Measurements from ENCODE around the gene SUGCT.

DNA sequence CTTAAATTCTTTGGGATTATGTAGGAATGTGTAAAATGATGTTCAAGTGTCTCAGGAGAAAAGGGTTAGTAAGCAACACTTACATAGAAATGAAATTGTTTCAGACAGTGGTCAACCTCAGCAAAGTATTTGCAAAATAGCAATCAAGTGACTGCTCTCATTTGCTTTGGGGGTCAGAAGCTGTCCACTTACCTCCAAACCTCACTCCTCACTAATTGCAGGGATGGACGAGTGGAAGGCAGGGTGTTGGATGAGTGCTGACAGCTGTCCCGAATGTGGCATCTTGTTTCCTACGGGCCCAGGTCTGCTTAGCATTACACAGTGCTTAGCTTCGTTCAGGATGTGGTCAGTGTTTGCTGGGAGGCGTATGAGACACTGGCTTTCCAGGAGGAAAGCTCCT is 437.0 kb downstream of the SUGCT start:
- TF ChIP-seq RBFOX2 (IDR thresholded peaks at IDR 0.05; ENCODE audit: low read depth, low read length) (no peak), CREM (IDR thresholded peaks at IDR 0.05; ENCODE audit: low read depth) (no peak), TAF7 (tag; IDR thresholded peaks at IDR 0.05) (no peak), SOX6 (IDR thresholded peaks at IDR 0.05) (no peak), ZNF830 (CRISPR knock-in tag; IDR thresholded peaks at IDR 0.05) (no peak), RB1 (IDR thresholded peaks at IDR 0.05; ENCODE audit: low read depth) (no peak), ZNF23 (CRISPR knock-in tag; IDR thresholded peaks at IDR 0.05) (no peak)
- TF ChIP-seq, protein P1, sequence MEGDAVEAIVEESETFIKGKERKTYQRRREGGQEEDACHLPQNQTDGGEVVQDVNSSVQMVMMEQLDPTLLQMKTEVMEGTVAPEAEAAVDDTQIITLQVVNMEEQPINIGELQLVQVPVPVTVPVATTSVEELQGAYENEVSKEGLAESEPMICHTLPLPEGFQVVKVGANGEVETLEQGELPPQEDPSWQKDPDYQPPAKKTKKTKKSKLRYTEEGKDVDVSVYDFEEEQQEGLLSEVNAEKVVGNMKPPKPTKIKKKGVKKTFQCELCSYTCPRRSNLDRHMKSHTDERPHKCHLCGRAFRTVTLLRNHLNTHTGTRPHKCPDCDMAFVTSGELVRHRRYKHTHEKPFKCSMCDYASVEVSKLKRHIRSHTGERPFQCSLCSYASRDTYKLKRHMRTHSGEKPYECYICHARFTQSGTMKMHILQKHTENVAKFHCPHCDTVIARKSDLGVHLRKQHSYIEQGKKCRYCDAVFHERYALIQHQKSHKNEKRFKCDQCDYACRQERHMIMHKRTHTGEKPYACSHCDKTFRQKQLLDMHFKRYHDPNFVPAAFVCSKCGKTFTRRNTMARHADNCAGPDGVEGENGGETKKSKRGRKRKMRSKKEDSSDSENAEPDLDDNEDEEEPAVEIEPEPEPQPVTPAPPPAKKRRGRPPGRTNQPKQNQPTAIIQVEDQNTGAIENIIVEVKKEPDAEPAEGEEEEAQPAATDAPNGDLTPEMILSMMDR (IDR thresholded peaks at IDR 0.05 in 2 of 3, conservative IDR thresholded peaks at IDR 0.05 in 1 of 3; ENCODE audit: insufficient read depth in 2 of 3, low read depth in 1 of 3, low read length in 3 of 3): no peak

All from K562 (cell line).